GM19238 (cell line): ENCODE measurements around the gene FOXP4.
A peak's percentile ranks its signal among the peaks of the same experiment; 100 is the strongest.

Experiments
- DNase-seq: peaks from one replicate; pipeline ENCODE4 v3.0.0; 2011; ENCODE audit warnings: low spot score; ENCODE audit not compliant: insufficient read length

Gene FOXP4

DNA sequence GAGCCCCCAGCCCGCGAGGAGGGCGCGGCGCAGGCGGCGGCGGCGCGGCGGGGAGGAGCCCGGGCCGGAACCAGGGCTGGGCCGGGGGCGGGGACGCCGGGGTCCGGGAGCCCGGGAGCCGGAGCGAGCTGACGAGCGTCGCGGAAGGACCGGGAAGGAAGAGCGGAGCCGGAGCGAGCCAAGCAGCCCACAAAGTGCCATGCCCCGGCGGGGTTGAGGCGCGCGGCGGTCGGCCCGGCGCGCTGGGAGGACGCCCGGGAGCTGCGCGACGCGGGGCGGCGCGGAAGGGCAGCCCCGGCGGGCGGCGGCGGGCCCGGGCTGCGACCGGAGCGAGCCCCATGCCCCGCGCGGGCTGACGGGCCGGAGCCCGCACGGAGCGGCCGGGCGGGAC, 289 bp downstream of the FOXP4 start:
- peak; percentile 58 for DNase-seq

DNA sequence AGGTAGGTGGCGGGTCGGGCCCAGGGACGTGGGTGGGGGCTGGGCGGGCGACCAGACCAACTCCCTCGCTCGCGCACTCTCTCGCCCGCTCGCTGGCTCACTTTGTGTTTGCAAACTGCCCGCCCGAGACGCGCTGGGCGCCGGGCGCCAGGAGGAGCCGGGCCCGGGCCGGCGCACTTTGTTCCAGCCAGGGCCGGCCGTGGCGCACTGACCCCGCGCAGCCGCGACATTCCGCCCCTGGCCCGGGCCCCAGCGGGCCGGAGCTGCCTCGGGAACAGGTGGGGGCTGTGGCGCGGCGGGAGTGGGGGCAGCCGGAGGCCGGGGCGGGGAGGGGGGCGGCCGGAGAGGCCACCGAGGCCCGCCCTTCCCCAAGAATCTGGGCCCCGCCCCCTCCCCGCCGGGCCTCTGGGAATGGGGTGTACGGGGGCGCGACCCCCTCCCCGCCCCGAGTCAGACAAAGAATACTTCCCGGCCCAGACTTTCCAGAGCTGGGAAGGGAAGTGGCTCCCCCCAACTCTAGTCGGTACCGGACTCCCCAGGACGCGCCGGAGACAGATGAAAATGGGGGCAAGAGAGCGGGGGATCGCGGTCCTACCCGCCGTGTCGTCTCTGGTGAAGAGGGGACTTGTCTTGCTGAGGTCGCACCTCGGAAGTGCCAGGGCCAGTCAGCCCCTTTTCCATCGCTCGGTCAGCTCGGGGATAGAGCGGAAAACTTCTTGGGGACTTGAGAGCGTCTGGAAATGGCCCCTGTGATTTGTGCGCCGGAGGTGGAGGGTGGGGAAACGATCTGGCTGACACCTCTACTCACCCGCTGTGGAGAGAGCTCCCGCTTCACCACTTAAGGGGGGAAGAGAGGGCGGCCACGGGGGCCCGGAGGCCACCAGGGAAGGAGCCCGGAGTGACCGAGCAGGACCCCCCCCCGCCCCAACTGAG, 951 bp downstream of the FOXP4 start:
- DNase-seq = no peak

DNA sequence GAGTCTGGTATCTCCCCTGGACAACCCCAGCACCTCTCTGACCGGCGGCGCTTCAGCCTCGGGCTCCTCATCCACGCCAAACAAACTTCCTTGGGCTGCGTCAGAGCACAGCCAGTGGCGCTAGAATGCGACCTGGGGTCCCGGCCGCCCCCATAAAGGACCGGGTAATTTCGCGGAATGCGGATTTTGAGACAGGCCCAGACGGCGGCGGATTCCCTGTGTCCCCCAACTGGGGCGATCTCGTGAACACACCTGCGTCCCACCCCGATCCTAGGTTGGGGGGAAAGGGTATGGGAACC, 1.6 kb downstream of the FOXP4 start:
- no peak for DNase-seq

DNA sequence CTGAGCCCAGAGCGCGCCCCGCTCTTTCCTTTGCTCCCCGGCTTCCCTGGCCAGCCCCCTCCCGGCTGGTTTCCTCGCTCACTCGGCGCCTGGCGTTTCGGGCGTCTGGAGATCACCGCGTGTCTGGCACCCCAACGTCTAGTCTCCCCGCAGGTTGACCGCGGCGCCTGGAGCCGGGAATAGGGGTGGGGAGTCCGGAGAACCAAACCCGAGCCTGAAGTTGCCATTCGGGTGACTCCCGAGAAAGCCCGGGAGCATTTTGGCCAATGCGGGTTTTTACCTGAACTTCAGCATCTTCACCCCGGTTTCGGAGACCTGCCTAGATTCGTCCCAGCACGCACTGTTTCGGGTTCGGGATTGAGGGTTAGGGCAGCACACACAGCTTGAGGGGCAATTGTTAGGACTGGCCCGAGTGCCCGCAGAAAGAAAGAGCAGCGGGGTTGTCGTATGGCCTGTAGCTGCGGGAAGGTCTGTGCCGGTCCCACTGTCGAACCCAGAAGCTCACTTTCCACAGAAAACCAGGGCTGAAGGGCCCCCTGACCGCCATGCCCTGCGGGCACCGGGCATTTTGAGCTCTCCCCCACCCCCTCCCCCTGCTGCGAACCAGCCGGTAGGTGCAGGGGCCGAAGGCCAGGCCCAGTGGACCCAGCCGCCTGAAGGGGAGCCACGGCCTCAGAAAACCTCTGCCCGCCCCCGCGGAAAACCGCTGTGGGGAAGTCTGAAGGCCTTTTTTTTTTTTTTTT, 2.1 kb downstream of the FOXP4 start:
- DNase-seq = no peak

DNA sequence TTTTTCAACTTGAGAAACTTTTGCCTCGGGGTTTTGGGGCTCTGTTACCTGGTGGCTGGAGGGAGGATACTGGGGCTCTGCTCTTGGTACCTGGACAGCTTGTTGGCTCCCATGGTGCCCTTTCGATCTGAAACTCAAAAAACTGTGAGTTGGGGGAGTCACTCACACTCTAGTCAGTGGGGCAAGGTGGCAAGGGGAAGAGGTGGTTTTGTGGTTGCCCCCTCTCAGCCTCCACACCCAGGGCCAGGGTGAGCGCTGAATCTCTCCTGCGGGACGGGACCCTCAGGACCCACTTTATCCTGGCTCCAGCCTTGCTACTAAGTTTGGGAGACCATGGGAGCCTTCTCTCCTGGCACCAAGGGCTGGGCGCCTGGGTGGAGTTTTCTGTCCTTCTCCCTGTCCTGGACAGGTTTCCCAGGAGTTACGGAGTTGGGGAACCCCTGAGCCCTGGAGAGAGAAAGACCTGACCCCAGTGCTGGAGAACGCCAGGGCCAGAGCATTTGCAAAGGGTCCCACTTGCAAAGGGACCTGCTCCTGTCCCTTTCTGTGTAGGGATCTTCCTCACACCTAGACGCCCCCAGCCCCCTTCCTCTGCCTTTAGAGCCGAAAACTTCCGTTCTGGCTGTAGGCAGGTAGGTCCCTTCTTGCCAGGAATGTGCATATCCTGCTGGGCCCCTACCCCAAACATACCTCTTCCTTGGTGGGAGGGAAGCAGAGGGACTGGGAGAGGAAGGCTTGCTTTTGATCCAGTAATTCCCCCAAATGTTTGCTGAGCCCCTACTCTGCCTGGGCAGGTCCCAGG, 2.9 kb downstream of the FOXP4 start:
- DNase-seq = no peak

DNA sequence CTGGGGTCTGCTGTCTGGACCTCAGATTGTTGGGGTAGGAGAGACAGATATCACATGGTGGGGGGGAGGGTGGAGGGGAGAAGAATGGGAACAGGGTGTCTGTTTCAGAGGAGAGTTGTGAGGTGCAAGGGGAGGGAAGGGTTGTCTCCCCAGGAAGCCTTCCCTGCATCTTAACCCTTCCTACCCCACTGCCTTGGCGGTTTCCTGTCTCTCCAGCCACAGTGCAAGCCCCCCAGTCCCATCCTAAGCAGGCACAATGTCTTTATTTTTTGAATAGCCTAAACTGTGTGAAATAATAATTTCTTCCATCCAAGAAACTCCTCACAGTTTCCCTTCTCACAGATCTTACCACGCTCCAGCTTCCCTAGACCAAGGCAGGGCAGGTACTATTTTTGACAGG, 3.5 kb downstream of the FOXP4 start:
- no peak for DNase-seq

DNA sequence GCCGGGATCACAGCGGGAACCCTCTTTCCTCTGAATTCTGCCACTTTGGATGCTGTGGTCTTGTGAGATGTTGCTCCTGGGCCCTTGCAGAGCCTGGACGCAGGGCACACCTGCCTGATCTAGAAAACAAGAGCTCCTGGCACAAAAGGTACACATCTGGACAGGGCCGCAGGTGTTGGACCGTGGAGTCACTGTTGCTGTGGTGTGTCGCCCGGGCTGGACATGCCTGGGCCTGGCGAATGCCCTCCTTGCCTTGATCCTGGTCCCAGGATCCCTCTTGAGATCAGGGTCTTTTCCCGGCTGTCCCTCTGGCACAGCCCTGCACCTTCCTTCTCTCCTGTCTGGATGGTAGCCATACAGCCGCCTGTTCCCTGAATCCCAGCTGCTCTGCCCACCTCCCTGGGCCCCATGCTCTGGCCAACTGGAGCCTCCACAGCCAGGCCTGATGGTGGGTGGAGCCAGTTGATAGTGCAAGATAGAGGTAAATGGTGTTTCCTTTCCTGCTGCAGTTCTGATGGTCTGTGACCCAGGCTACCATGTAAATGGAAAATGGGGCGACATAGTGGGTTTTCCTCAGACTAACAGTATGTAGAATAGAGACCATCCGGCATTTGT, 5.0 kb downstream of the FOXP4 start:
- DNase-seq = no peak

DNA sequence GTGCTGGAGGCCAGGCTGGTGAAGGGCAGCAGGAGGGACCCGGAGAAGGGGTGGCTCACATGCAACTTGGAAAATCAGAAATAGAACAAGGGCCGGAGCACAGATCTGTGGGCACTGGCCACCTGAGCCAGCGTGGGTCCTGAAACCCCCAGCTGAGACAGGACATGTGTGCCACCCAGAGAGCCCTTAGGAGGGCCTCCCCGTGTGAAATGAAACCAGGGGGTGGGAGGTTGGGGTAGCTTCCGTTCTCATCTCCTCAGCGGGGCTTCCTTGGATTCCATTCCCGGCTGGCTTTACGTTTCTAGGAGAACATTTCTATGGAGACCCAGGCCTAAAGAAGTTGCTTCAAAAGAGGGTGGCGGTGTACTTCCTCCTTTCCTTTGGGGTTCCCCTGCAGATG, 5.7 kb downstream of the FOXP4 start:
- DNase-seq = no peak

DNA sequence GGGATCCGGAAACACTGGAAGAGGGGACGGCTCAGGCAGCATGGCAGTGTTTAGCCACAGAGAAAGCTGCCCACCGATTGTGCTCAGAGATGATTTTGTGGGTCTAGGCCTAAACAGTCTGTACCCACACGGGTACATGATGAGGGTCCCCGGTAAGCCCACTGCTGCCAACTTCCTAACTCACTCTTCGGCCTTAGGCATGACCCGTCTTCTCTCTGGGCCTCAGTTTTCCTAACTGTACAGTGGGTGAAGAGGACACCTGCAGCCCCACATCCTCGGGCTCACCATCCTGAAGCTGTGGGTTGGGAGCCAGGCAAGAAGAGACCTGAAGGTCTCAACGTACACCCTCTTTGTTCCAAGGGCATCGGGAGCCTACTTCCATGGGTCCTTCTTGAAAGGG, 6.5 kb downstream of the FOXP4 start:
- DNase-seq = no peak

DNA sequence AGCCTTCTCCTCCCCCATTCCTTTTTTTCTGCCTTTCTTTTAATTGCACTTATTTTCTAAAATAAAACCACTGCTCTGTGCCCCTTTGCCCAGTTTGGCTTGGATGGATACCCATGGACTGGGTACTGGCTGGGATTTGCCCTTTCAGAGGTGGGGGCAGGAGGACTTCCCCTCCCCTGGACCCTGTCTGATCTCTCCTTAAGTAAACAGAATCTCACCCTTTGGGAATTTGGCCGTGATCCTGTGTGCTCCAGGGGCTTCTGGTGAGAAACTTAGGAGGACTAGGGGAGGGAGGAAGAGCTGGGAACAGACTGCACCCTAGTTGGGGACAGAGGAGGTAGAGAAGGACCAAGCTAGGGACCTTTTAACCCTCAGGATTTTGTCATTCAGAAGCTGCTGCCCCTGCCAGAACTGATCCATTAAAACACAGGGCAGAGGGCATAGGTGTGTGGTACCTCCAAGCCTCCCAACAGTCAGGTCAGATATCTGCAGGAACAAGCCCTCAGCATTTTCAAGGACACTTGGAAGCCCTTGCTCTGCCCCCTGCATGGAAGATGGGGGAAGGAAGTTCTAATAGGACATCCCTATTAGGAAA, 7.3 kb downstream of the FOXP4 start:
- DNase-seq = no peak

DNA sequence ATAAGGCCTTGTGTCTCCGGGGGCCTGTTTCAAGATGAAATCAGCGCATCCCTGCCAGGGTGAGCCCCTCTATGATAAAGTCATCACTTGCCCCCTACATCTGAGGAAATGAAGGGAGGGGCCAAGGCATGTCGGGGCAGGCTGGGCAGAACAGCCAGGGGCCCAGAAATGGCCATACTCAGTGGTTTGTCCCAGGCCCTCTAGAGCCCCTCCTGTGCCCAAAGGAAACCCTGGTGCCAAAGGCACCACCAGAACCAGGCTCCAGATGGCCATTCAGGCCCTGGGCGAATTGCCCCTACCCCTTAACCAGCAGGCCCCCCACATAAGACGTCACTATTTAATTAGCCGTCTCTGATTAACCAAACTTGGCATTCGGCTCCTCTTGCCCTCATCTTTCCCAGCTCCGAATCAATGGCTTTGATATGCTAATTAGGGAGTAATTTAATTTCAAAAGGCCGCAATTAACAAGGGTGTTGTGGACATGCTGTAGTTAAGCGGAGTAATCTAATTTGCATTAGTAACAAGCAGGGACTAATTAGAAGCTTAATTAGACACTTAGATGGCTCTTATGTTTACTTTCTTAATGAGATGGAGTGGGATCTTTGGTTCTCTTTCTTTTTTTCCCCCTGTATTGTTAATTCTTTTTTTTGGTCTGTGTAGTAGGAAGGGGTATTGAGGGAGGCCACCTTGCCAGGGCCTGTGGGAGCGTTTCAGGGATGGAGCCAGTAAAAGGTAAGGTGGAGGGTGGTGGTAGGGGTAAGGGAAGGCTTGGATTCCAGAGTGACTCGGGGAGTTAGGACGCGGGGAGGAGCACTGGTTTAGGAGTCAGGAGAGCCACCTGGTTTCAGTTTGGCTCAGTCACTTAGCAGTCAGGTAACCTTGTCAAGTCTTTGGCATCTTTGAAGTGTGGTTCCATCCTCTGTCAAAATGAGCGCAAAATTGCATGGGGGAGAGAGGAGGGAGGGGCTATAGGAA, 9.4 kb downstream of the FOXP4 start:
- no peak for DNase-seq

DNA sequence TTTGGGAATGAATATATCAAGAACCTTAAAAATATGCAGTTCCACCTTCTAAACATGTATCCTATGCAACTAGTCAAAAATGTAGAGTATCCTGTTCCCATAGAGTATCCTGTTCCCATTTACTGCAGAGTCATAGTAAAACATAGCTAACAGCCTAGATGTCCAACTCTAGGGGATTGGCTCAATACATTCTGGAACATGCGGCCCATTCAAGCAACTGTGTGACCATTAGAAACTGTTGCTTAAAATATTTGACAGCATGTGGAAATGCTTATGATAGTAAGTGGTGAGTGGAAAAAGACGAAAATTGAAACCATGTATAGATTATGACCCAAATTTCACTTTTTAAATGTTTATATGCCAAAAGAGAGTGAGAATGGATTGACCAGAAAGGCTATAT, 11.2 kb downstream of the FOXP4 start:
- DNase-seq = no peak

DNA sequence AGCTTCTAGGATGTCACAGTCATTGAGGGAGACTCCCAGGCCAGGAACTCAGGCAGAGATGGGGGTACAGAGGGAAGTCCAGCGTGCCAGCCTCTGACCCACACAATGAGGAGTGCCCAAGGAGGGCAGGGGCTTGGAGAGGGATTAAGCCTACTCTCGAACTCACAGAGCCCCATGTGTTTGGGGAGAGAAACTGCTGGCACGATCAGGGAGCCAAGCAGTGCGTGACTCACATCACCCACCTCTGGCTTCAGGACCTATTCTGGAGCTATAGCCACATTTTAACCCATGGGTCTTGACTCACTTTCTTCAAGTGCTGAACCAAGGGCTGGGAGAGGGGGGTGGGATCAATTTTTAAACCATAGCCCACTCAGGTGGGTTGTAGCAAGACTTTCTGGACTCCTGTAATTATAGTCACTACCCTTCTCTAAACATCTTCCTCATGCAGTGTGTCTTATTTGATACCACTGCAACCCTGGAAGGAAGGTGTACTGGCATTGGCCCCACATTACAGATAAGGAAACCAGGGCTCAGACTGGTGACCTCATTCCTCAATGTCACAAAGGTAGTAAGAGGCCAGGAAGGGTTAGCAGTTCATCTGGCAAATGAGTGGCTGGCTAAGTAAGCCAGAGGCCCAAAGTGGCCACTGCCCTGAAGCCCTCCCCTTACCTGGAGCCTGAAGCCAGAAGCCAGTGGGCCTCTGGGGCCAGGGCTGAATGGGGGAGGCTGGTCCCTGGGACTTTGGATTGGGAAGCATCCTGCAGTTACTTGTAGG, 12.0 kb downstream of the FOXP4 start:
- no peak for DNase-seq

DNA sequence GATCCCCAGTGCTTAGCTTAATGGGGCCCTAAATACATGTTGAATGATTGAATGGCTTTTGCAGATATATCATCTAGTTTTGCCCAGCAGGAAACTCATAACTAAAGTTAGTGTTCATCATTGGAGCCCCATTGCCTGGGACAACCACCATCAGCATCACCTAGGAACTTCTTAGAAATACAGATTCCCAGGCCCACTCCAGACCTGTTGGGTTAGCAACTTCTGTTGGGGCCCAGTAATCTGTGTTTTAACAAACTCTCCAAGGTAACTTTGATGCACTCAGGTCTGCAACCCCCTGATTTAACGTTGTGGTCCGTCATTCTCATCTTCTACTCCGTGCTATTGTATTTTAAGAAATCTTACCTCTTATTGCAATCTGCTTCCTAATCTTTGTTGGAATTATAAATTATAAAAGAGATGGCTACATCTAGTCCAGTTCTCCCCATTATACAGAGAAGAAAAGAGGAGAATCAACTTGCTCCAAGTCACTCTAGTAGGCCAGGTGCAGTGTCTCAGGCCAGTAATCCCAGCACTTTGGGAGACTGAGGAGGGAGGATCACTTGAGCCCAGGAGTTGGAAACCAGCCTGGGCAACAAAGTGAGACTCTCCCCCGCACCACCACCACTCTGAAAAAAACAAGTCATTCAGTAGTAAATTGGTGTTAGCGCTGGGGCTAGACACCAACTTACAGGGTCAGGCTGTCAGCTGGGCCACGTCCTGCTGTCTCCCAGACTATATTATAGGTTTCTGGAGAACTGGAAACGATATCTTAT, 13.7 kb downstream of the FOXP4 start:
- DNase-seq = no peak

DNA sequence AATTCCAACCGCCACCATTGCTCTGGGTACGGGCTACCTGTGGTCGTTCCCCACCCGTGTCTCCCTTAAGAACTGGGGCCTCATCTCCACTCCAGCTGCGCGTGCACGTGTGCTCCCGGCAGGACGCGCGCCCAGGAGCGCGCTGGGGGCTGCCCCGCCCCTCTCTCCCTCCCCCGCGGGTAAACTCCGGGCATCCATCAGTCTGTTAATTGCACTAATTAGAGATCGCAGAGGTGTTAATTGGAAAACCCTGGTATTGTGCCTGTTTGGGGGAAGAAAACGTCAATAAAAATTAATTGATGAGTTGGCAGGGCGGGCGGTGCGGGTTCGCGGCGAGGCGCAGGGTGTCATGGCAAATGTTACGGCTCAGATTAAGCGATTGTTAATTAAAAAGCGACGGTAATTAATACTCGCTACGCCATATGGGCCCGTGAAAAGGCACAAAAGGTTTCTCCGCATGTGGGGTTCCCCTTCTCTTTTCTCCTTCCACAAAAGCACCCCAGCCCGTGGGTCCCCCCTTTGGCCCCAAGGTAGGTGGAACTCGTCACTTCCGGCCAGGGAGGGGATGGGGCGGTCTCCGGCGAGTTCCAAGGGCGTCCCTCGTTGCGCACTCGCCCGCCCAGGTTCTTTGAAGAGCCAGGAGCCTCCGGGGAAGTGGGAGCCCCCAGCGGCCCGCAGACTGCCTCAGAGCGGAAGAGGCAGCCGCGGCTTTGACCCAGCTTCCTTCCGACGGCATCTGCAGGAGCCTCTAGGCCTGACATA, 14.4 kb downstream of the FOXP4 start:
- DNase-seq = peak; percentile 86

DNA sequence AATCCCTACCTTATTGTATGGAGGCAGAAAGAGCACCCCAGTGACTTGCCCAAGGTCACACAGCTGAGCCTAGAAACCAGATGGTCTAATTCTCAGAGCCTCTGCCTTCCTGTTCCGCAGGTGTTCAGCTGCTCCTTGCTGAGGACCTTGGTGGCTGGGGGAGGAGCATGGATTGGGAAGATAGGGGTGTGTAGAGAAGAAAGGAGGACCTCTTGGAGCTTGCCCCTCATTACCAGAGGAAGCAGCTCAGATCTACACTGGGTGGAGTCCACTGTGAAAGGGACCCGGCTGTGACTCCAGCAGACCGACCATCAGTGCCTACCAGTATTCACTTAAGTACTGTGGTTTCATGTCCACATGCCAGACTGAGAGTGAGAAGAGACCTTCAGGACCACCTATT, 15.2 kb downstream of the FOXP4 start:
- DNase-seq = no peak

DNA sequence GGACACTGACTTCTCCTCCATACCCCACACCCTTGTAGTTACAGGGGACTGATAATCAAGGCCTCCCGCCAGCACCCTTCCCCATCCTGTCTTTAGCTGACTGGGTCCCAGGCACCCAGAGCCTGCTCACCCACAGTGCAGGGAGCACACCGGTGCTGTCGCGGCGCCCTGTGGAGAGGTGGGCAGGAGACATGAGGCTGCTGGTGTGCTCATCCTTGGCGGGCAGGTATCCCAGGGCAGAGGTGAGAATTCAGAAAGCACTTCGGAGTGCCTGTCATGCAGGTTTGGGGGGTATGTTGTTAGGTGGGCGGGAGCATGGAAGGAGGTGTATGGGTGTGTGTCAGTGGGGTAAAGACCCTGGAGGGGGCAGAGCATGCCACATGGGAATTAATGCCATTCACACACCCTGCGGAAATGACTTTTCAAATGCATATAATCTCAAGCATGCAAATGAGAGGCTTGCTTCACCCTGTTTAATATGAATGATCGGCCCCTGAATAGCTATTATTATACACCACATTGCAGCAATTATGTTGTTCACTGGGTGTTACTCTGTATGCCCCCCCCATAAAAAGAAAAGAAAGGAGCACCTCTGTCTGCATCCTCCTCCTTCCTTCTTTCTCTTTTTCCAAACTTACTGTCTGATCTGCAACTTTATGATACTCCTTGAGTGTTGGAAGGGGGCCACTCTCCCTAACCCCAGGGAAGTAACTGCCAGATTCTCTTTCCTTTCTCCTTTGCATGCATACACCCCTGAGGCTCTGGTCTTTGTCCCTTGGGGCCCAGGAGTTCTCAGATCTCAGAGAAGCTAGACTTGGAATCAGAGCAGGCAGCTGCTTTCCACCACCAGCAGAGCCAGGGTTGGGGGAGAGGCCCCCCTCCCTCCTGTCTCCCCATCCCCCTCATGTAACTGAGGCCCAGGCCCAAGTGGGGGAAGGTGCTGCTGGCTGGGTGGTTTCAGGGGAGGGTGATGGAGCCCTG, 16.0 kb downstream of the FOXP4 start:
- no peak for DNase-seq
